ENCODE measurements around the gene ORC3. TPM values are rescaled to one million over a fixed set of nuclear protein-coding genes. Genes with fewer than 3 reads are reported as not detected.

The ORC3 gene
- total RNA-seq, 1 experiment from 2014 or later: 46.5 TPM

- Histone ChIP-seq H3K9me3 (ENCODE audit: low read depth, low read length, poor library complexity, severe bottlenecking) (no peaks in the 10 kb centered on the region), H3K4me3 (ENCODE audit: low read depth, low read length, poor library complexity, severe bottlenecking) (no peak overlapping the region), H3K27ac (ENCODE audit: low read depth, low read length, poor library complexity, severe bottlenecking) (no peak overlapping the region), H3K4me1 (ENCODE audit: insufficient read depth, low read length, poor library complexity, severe bottlenecking) (no peaks in the 10 kb centered on the region), H3K27me3 (replicated peaks; ENCODE audit: insufficient read depth, low read depth, low read length, poor library complexity) (no peaks in the 10 kb centered on the region), H3K36me3 (ENCODE audit: insufficient read depth, low read length, poor library complexity, severe bottlenecking) (peaks cover 3% of the 10 kb centered on the region)
- no peak for DNase-seq (ENCODE audit: low spot score)
- TF ChIP-seq EZH2 (IDR thresholded peaks at IDR 0.05; ENCODE audit: borderline replicate concordance, low read depth, low read length, poor library complexity, severe bottlenecking): no peak
- no peak for TF ChIP-seq CTCF (conservative IDR thresholded peaks at IDR 0.05; ENCODE audit: low read depth, low read length)
- POLR2A ChIA-PET (ENCODE audit: low non-redundant PET): no interaction called here
- CTCF ChIA-PET: no interaction called here
- intact Hi-C loops (cut with micrococcal nuclease; ENCODE audit: unreplicated experiment): no loop called here
- BruUV-seq (replicated peaks): no TSS peak
Observed at GRCh38 chr6:87628424-87628823, 38.5 kb downstream of the ORC3 start.

GRCh38 chr6:87628881-87629280 is 38.9 kb downstream of the ORC3 start:
- peaks cover 3% of the 10 kb centered on the region for H3K36me3 ChIP-seq (ENCODE audit: insufficient read depth, low read length, poor library complexity, severe bottlenecking)
- intact Hi-C loops (cut with micrococcal nuclease; ENCODE audit: unreplicated experiment): no loop called here
- H3K4me3 ChIP-seq (ENCODE audit: low read depth, low read length, poor library complexity, severe bottlenecking): no peak overlapping the region
- POLR2A ChIA-PET (ENCODE audit: low non-redundant PET): interaction anchor here (0.6 kb wide), 1 partner anchor 18 kb away, joined by 9 read pairs; no protein-coding TSS in a partner anchor
- H3K9me3 ChIP-seq (ENCODE audit: low read depth, low read length, poor library complexity, severe bottlenecking): no peaks in the 10 kb centered on the region
- no TSS peak for BruUV-seq (replicated peaks)
- H3K4me1 ChIP-seq (ENCODE audit: insufficient read depth, low read length, poor library complexity, severe bottlenecking): no peaks in the 10 kb centered on the region
- H3K27ac ChIP-seq (ENCODE audit: low read depth, low read length, poor library complexity, severe bottlenecking): no peak overlapping the region
- CTCF ChIA-PET: no interaction called here
- no peak for DNase-seq (ENCODE audit: low spot score)
- no peaks in the 10 kb centered on the region for H3K27me3 ChIP-seq (replicated peaks; ENCODE audit: insufficient read depth, low read depth, low read length, poor library complexity)
- no peak for TF ChIP-seq EZH2 (IDR thresholded peaks at IDR 0.05; ENCODE audit: borderline replicate concordance, low read depth, low read length, poor library complexity, severe bottlenecking)
- TF ChIP-seq CTCF (conservative IDR thresholded peaks at IDR 0.05; ENCODE audit: low read depth, low read length): no peak

GRCh38 chr6:87630746-87631145 is 40.8 kb downstream of the ORC3 start:
- CTCF ChIA-PET: no interaction called here
- no peak for TF ChIP-seq EZH2 (IDR thresholded peaks at IDR 0.05; ENCODE audit: borderline replicate concordance, low read depth, low read length, poor library complexity, severe bottlenecking)
- TF ChIP-seq CTCF (conservative IDR thresholded peaks at IDR 0.05; ENCODE audit: low read depth, low read length): no peak

More at GRCh38 chr6:87630746-87631145, 40.8 kb downstream of the ORC3 start:
- Histone ChIP-seq H3K9me3 (ENCODE audit: low read depth, low read length, poor library complexity, severe bottlenecking) (no peaks in the 10 kb centered on the region), H3K4me3 (ENCODE audit: low read depth, low read length, poor library complexity, severe bottlenecking) (no peak overlapping the region), H3K27me3 (replicated peaks; ENCODE audit: insufficient read depth, low read depth, low read length, poor library complexity) (no peaks in the 10 kb centered on the region), H3K27ac (ENCODE audit: low read depth, low read length, poor library complexity, severe bottlenecking) (no peak overlapping the region), H3K36me3 (ENCODE audit: insufficient read depth, low read length, poor library complexity, severe bottlenecking) (peaks cover 3% of the 10 kb centered on the region), H3K4me1 (ENCODE audit: insufficient read depth, low read length, poor library complexity, severe bottlenecking) (no peaks in the 10 kb centered on the region)
- no TSS peak for BruUV-seq (replicated peaks)
- DNase-seq (ENCODE audit: low spot score): no peak
- intact Hi-C loops (cut with micrococcal nuclease; ENCODE audit: unreplicated experiment): no loop called here
- POLR2A ChIA-PET (ENCODE audit: low non-redundant PET): no interaction called here
